GOT3 (cell line): ENCODE data around the gene R3HDM2.
A peak's percentile ranks its signal among the peaks of the same experiment; 100 is the strongest.

Experiments used
- DNase-seq: peaks from one replicate; lab custom pipeline; 2025; ENCODE audit warnings: mixed read lengths; lab: John Stamatoyannopoulos, UW

Gene R3HDM2

GRCh38 chr12:57240066-57240921, 190.5 kb downstream of the R3HDM2 start:
- no peak for DNase-seq

DNA sequence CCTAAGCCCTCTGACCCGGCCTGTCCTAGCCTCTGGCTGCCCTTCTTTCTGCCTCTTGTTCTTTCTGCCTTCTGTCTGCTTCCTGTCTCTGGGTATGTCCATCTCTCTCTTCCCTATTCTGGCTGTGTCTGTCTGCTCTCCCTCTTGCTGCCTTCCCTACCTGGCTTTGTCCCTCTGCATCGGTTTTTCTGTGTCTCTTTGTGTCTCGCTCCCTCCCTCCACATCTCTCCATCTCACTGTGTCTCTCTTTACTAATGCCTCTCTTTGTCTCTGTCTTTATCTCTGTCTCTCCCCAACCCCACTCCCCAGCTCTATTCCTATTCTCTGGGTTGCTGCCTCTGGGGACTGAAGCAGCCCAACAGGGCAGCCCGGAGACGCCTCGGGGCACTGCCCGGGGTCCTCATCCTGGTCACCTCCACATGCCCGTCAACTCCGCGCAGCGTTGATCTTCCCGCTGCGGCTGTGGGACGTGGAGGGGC, 191.2 kb downstream of the R3HDM2 start:
- no peak for DNase-seq

- DNase-seq = peak; percentile 100
These were observed 191.8 kb downstream of the R3HDM2 start for GRCh38 chr12:57238854-57239554.

DNA sequence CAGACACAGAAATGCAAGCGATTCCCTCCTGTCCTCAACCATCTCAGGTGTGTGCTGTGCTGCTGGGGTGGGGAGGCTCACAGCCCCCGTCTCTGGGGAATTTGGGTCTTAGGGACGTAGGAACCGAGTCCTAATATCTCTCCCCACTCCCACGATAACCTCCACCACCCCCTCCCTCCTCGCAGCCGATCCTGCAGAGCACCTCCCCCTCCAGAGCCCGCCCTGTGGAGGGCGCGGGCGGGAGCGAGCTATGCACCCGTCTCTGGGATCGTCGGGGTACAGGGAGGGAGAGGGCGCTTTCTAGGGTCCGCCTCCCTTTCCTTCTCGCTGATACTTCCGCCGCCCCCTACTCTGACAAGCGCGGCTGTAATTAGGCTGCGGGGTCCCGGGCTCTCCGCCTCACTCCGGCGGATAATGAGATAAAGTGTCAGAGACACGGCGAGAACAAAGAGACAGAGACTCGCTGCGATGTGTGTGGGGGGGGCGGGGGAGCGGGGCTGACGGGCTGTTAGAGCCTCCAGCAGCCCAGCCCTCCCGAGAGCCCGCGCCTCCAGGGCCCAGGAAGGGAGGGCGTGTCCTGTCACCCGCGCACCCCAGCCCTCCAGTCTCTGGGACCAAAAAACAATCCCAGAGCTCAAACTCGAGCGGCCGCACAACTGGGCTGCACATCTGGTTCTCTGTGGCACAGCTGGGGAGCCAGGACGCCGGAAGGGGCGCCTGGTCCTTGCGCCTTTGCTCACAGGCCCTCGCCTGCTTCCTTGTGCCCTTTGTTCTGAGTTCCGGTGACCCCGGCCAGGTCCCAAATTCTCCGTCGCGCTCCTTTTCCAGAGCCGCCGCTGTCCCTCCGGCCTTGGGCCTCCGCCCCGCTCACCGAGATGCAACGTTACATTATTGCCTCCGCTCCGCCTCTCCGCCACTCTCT, 192.7 kb downstream of the R3HDM2 start:
- no peak for DNase-seq

GRCh38 chr12:57237596-57237931, 193.3 kb downstream of the R3HDM2 start:
- DNase-seq = no peak

GRCh38 chr12:57236925-57237595, 193.8 kb downstream of the R3HDM2 start:
- DNase-seq = no peak

DNA sequence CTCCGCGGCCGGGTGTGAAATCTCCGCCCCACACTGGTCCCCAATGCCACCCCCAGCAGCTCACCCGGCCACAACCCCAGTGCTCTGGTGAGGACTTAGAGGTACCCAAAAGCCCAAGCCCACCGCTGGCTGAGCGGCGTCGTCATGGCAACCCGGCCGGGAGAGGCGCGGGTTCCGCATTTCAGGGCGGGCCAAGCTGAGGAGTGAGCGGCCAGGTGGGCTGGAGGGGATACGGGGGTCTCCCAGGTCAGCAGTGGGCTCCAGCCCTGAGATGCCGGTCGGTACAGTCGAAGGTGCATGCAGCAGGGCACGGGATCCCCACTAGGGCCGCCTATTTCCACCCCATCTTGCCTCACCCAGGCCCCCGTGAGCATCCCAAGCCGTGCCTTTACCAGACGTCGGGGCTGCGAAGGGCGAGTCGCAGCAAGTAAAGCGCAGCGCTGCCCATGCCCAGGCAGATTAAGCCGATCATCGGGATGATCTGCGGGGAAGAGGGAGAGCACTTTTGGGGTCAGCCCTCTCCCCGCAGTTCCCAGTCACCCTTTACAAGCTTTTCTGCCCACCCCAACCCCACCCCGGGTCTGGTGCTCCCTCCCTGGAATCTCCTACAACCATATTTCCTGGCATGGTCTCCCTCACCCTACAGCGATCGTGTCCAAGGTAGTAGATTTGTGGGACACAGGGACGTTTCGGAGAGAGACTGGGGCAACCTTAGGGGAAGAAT, 194.5 kb downstream of the R3HDM2 start:
- DNase-seq = no peak

- DNase-seq = no peak
These were observed 195.1 kb downstream of the R3HDM2 start for GRCh38 chr12:57235728-57236131.

DNA sequence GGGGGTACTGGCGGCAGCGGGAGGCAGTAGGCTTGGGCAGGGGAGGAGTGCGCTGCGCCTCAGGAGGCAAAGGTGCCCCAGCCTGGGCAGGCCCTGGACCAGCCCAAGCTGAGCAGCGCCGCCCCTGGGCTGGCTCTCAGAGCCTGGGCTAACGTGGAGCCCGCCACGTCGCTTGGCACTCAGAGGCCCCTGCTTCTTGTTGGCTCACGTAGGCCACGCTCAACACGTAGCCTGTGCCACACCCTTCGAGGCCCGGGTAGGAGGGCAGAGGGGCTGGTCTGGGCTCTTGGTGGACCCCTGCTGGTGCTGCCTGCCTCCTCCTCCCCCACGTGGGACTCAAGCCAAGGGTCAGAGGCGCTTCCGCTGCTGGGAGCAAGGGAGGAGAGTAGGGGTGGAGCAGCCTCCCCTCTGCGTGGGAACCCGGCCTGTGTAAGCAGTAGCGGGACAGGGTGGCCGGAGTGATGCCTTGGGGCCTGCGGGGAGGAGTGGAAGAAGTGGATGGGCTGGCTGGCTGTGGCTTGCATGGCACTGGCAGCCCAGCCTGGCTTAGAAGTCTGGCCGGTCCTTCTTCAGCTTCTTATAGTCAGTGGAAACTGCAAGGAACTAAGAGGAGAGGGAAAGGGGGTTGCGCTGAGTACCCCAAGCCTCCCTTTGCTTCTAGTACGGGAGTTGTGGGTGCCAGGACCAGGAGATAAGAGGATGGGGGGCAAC, 195.7 kb downstream of the R3HDM2 start:
- DNase-seq = no peak

DNA sequence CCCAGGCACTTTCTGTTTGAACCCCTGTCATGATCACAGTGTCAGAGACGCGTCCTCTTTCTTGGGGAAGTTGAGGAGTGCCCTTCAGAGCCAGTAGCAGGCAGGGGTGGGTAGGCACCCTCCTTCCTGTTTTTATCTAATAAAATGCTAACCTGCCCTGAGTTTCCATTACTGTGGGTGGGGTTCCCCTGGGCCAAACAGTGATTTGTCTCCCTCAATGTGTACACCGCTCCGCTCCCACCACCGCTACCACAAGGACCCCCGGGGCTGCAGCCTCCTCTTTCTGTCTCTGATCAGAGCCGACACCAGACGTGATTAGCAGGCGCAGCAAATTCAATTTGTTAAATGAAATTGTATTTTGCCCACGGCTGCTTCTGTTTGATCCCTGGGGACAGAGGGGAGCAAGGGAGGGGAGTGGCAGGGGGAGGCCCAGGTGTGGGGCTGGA, 196.2 kb downstream of the R3HDM2 start:
- DNase-seq = no peak

- DNase-seq = no peak
These were observed 196.6 kb downstream of the R3HDM2 start for GRCh38 chr12:57234233-57234570.

DNA sequence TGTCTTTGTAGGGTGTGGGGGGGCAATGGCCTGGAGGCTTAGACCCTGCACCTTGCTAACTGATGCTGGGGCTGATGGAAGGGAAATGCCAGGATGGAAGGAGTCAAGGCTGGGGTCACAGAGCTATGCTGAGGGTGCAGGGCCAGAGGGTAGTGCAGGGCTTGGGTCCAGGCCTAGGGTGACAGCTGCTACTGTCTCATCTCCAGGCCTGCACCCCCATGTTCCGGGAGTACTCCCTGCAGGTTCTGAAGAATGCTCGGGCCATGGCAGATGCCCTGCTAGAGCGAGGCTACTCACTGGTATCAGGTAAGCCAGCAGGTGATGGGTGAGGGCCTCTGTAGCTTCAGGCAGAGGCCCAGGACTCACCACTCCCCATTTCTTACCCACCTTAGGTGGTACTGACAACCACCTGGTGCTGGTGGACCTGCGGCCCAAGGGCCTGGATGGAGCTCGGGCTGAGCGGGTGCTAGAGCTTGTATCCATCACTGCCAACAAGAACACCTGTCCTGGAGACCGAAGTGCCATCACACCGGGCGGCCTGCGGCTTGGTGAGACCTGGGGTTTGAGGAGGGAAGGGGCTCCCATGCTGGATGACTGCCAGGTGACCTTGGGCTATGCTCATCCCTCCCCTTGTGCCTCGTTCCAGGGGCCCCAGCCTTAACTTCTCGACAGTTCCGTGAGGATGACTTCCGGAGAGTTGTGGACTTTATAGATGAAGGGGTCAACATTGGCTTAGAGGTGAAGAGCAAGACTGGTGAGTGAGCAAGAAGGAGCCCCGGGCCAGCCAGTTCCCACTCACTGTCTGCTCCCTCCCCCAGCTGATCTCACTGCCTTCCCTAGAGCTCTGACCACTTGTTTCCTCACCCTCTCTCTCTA, 197.2 kb downstream of the R3HDM2 start:
- DNase-seq = no peak

- DNase-seq = no peak
These were observed 198.6 kb downstream of the R3HDM2 start for GRCh38 chr12:57232156-57232756.

DNA sequence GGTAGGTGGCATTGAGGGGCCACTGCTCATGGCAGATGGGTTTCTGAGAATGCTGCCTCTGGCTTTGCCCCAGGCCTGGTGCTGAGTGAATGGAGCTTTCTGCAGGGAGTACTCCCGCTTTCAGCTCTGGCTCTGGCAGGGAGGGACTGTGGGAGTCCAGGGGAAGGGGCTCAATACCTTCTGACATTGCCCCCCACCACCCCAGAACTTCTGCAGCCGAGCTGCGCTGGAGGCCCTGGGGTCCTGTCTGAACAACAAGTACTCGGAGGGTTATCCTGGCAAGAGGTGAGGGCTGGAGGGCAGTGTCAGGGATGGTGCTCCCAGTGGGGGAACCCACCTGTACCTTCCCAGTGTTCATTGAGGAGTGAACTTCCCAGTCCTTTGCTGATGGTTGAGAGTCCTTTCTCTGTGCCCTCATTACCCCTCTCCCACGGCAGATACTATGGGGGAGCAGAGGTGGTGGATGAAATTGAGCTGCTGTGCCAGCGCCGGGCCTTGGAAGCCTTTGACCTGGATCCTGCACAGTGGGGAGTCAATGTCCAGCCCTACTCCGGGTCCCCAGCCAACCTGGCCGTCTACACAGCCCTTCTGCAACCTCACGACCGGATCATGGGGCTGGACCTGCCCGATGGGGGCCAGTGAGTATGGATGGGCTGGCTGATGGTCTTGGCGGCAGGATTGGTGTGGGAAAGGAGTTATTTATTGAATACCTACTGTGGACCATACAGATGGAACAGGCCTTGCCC, 199.4 kb downstream of the R3HDM2 start:
- no peak for DNase-seq

- no peak for DNase-seq
These were observed 200.3 kb downstream of the R3HDM2 start for GRCh38 chr12:57230381-57231155.

- DNase-seq = peak; percentile 100
These were observed 201.0 kb downstream of the R3HDM2 start, which contains the start of gene SHMT2 for GRCh38 chr12:57229634-57230380. TSS of gene SHMT2 (plus strand) at chr12:57229711. CDS start at chr12:57229779, 68 bp downstream.
